Neural crest cell (in vitro differentiated cells): ENCODE data around the gene DPYSL4. TPM values are rescaled to one million over a fixed set of nuclear protein-coding genes. Genes with fewer than 3 reads are reported as not detected.

Experiments used
- DNase-seq: peaks from one replicate; pipeline ENCODE4 v3.0.0; 2021; ENCODE audit warnings: low read depth, mixed read lengths, low spot score
- H3K27ac Mint-ChIP-seq: one replicate; pipeline ENCODE4 v1.8.0; 2021; ENCODE audit warnings: mild to moderate bottlenecking, mixed read lengths; ENCODE audit not compliant: unreplicated experiment
- H3K27me3 Mint-ChIP-seq: 2 replicates; pipeline ENCODE4 v1.8.0; 2021; ENCODE audit warnings: low read depth, mild to moderate bottlenecking, mixed read lengths
- H3K36me3 Mint-ChIP-seq: 2 replicates; pipeline ENCODE4 v1.8.0; 2021; ENCODE audit warnings: low read depth, mild to moderate bottlenecking, mixed read lengths
- H3K4me1 Mint-ChIP-seq: 2 replicates; pipeline ENCODE4 v1.8.0; 2021; ENCODE audit warnings: mixed read lengths
- H3K4me3 Mint-ChIP-seq: one replicate; pipeline ENCODE4 v1.8.0; 2021; ENCODE audit warnings: mild to moderate bottlenecking, mixed read lengths
- H3K9me3 Mint-ChIP-seq: 2 replicates; pipeline ENCODE4 v1.8.0; 2021; ENCODE audit warnings: mixed read lengths
- CTCF ChIP-seq: fragments of 200-600 bp; sonication (generic); conservative IDR thresholded peaks from 2 replicates; pipeline ENCODE4 v1.5.0; 2021; ENCODE audit warnings: antibody characterized with exemption, mild to moderate bottlenecking
- total RNA-seq: library from RNA; stranded (reverse); gene quantifications from 2 replicates; pipeline ENCODE4 v1.2.1, GENCODE V29; 2021

Gene DPYSL4
- total RNA-seq, 1 donor from 2014 or later, result 155 TPM

DNA sequence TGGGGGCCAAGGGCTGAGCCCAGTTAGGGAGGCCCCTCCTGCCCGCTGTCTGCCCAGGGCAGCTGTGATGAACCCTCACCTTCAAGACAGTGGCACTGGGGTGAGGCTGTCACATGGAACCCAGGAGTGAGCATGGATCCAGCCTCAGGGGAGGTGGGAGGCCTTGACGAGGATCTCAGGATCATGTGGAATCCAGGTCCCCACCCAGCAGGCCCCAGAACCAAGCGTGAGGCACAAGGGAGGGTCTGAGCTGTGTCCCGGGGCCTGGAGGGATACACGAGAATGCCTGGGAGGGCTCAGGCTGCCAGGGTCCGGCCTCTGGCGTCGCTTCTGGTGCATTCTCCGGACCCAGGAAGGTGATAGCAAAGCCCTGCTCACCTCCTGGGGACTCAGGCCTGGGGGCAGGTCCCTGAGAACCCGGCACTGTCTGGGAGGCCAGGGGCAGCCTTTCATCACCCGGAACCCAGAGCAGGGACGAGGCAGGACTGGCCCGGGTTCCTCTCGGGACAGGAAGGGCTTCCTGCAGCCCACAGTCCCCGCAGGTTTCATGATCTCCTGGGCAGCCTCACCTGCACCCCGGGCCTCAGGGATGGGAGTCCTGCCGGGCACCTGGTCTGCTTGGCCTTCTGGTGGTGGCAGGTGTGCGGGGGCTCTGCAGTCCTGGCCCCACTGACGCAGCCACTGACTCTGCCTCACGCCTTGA lies 17.5 kb downstream of the DPYSL4 start:
- DNase-seq, result no peak
- no peaks in the 10 kb centered on the region for H3K9me3 Mint-ChIP-seq
- no peak overlapping the region for H3K27ac Mint-ChIP-seq
- no peak for TF ChIP-seq CTCF
- no peak overlapping the region for H3K4me3 Mint-ChIP-seq
- no peaks in the 10 kb centered on the region for H3K36me3 Mint-ChIP-seq
- H3K4me1 Mint-ChIP-seq, result no peaks in the 10 kb centered on the region
- no peaks in the 10 kb centered on the region for H3K27me3 Mint-ChIP-seq

- H3K27me3 Mint-ChIP-seq, result no peaks in the 10 kb centered on the region
- H3K27ac Mint-ChIP-seq, result no peak overlapping the region
- no peak for DNase-seq
- no peak for TF ChIP-seq CTCF
- H3K9me3 Mint-ChIP-seq, result no peaks in the 10 kb centered on the region
- no peak overlapping the region for H3K4me3 Mint-ChIP-seq
- no peaks in the 10 kb centered on the region for H3K36me3 Mint-ChIP-seq
- H3K4me1 Mint-ChIP-seq, result no peaks in the 10 kb centered on the region
Observed at GRCh38 chr10:132204781-132205473, 18.2 kb downstream of the DPYSL4 start.

DNA sequence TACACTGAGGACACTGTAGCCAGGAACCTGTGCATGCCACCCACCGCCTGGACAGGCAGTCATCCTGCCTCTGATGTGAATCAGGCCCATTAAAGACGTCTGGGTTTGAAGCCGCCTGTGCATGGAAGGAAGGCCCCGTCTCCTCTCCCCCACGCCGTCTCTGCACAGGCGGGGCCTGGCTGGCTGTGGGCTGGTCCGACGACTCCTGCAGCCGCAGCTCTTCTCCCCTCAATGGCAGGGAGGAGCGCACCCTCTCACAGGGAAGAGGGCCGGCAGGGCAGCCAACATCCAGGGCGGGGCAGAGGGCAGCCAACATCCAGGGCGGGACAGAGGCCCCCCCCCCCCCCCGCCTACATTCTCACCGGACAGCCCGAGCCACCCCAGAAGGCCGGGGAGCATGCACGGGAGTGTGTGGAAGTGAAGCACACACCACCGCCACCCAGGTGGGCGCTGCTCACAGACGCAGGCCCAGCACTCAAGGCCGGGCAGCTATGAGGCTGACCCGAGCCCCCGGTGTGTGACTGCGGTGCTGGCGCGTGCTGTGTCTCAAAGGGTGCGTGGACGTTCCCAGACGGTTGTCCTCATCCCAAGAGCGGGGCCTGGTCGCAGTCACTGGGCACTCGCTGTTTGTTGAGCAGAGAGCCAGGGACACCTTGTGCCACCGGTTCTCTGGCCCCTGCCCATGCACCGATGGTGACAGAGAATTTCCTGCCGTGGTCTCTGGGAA lies 19.1 kb downstream of the DPYSL4 start:
- no peak for TF ChIP-seq CTCF

GRCh38 chr10:132206377-132206745 lies 19.6 kb downstream of the DPYSL4 start:
- Mint-ChIP-seq H3K36me3 (no peaks in the 10 kb centered on the region), H3K27me3 (no peaks in the 10 kb centered on the region), H3K4me3 (no peak overlapping the region), H3K4me1 (no peaks in the 10 kb centered on the region), H3K27ac (no peak overlapping the region), H3K9me3 (no peaks in the 10 kb centered on the region)
- TF ChIP-seq CTCF, result no peak
- DNase-seq, result no peak

More for the DNA sequence above, 19.1 kb downstream of the DPYSL4 start:
- no peaks in the 10 kb centered on the region for H3K4me1 Mint-ChIP-seq
- H3K9me3 Mint-ChIP-seq, result no peaks in the 10 kb centered on the region
- DNase-seq, result no peak
- no peaks in the 10 kb centered on the region for H3K36me3 Mint-ChIP-seq
- H3K27me3 Mint-ChIP-seq, result no peaks in the 10 kb centered on the region
- H3K27ac Mint-ChIP-seq, result no peak overlapping the region
- H3K4me3 Mint-ChIP-seq, result no peak overlapping the region

DNA sequence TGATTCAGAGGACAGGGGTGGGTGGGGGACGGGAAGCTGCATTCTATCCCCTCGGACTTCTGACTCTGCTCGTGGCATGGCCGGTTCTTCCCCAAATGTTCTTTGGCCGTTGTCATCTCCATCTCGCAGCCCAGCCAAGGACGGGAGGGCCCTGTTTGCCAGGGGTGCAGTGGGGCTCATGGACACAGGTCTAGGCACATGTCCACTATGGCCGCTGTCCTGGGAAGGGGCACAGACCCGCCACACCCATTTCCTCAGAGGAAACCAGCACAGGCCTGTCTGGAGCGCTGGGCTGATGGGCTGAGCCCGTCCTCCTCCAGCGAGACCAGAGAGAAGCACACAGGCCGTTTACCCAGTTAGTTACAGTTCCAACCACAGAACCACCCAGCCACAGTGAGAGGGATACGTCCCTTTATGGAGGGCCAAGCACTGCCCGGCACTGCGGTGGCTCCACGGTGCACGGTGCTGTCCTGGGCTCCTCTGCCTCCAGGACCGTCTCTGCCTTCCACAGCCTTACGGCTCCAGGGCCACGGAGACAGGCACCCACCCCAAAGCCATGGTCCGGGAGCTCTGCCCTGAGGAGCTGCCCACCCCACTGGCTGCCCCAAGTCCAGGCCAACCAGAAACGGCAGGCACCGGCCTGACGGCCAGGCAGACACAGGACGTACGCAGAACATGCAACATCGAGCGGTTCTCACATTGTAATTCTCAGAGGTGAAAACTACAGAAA lies 20.2 kb downstream of the DPYSL4 start:
- Mint-ChIP-seq H3K27ac (peak overlapping the region; percentile 62), H3K9me3 (no peaks in the 10 kb centered on the region), H3K4me3 (no peak overlapping the region), H3K4me1 (no peaks in the 10 kb centered on the region), H3K36me3 (peaks cover under 1% of the 10 kb centered on the region), H3K27me3 (no peaks in the 10 kb centered on the region)
- TF ChIP-seq CTCF, result no peak
- DNase-seq, result no peak
